ENCODE data around the gene KLHL29.

The KLHL29 gene

DNA sequence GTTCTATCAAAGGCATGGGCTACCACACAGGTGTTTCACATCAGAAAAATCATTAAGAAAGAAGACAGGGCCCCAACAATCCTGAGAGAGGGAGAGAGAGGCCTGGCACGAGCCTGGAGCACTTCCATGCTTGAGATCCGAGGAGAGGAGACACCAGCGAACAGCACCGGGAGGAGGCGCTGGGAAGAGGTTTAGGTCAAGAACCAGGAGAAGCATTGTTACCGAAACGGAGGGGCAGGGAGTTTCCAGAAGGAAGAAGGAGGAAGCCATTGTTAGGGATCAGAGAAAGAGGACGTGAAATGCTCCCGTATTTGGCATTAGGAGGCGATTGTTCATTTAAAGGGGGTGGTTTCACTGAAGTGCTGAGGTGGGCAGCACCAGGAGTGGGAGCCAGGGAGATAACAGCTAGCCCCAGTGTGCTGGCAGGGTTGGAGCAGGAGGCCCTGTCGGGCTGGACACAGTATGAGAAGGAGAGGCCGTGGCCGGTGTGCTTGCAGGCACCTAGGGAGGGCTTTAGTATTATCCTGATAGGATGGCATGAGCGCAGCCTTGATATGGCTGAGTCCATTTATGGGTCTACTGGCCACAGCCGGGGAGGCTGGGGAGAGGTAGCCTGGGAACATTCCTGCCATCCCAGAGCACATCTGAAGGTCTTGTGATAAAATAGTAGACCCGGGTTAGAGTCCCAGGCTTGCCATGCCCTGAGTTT is 244.9 kb downstream of the KLHL29 start:
- Histone ChIP-seq H3K4me3 (no peak overlapping the region), H3K9me3 (no peaks in the 10 kb centered on the region), H3K4me1 (no peaks in the 10 kb centered on the region), H3K36me3 (replicated peaks) (no peaks in the 10 kb centered on the region), H3K27me3 (ENCODE audit: low read depth) (no peaks in the 10 kb centered on the region)
- no peak for DNase-seq (ENCODE audit: low spot score in 2 of 2)
- in situ Hi-C loops (cut with MboI; ENCODE audit: low sequenced_read_pairs) = no loop called here

DNA sequence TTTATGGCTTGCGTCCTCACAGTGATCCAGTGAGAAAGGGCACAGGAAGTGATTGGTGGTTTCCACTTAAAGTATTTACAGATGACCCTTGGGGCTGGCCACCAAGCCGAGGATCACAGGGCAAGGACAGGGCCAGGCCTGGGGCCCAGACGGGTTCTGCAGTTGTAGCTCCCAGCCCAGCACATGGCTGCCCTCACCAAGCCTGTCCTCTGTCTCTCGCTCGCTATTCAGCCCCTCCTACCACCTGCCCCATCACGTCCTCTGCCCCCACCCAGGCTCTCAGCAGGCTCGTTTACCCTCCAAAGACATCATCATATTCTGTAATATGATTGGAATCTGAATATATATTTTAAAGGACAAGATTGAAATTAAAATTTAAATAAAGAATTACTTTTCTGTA is 246.0 kb downstream of the KLHL29 start:
- no peak for DNase-seq (ENCODE audit: low spot score in 2 of 2)
- Histone ChIP-seq H3K27me3 (ENCODE audit: low read depth) (no peaks in the 10 kb centered on the region), H3K9me3 (no peaks in the 10 kb centered on the region), H3K4me3 (no peak overlapping the region), H3K36me3 (replicated peaks) (no peaks in the 10 kb centered on the region), H3K4me1 (no peaks in the 10 kb centered on the region)
- in situ Hi-C loops (cut with MboI; ENCODE audit: low sequenced_read_pairs) = no loop called here

DNA sequence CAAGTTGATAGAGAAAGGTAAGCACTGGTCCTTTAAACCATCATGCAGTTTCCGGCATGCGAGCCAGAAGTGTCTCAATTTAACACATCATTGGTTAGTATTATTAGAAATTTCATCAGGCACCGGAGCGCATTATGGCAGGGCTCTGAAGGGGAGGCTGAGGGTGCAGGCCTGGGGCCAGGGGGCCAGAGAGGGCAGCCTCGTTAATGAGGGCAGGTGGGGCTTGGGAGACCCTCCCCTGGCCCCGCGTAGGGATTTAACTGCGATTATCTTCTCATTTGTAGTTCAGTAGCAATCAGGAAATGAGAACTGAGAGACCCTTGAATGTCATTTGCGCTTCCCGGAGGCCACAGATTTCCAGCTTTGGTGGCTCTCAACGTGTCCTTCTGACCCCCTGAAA is 246.4 kb downstream of the KLHL29 start:
- in situ Hi-C loops (cut with MboI; ENCODE audit: low sequenced_read_pairs) = no loop called here
- H3K4me1 ChIP-seq = no peaks in the 10 kb centered on the region
- no peaks in the 10 kb centered on the region for H3K36me3 ChIP-seq (replicated peaks)
- H3K4me3 ChIP-seq = no peak overlapping the region
- DNase-seq (ENCODE audit: low spot score in 2 of 2) = no peak
- H3K27me3 ChIP-seq (ENCODE audit: low read depth) = no peaks in the 10 kb centered on the region
- H3K9me3 ChIP-seq = no peaks in the 10 kb centered on the region

DNA sequence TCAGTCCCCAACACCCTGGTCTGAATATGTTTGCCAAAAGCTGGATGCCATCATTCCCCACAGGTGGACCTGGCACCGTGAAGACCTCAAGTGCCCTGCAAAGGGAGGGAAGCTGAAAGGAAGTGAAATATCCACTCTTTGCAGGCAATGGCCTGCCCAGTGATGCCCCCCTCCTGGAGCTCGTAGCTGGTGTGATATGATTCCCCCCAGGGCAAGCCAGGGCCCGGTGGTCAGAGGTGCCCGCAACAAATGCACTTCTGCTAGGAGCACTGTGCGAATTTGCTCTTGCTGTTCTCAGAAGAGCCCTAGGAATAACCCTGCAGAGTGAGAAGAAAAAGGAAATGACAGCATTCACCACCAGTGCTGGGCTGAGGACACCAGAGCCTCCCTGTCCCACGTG is 247.4 kb downstream of the KLHL29 start:
- no peaks in the 10 kb centered on the region for H3K4me1 ChIP-seq
- H3K4me3 ChIP-seq = no peak overlapping the region
- DNase-seq (ENCODE audit: low spot score in 2 of 2) = no peak
- no peaks in the 10 kb centered on the region for H3K9me3 ChIP-seq
- H3K36me3 ChIP-seq (replicated peaks) = no peaks in the 10 kb centered on the region
- no peaks in the 10 kb centered on the region for H3K27me3 ChIP-seq (ENCODE audit: low read depth)
- in situ Hi-C loops (cut with MboI; ENCODE audit: low sequenced_read_pairs) = no loop called here

DNA sequence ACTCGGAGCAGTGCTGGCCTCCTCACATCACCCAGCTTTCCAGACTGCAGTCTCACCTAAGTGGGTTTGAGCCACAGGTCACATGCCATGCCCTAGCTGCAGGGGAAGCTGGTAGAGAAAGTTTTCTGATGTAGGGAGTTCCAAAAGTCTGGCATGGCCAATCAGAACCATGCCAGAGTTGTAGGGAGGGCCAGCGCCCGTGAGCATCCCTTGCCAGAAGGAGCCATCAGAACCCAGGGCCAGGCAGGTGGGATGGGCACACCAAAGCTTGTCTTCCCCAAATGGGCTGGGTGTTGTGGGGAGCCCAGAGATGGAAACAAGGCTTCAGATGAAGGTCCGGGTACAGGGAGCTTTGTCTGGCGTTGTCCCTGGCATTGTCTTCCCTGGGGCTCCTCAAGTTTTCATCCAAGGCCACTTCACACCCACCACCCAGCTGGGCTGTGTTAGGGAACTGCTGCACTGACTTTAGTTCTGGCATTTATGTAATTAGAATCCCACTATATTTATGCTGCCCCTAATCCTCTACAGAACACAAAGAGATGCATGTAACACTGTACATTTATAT is 247.9 kb downstream of the KLHL29 start:
- Histone ChIP-seq H3K4me1 (no peaks in the 10 kb centered on the region), H3K9me3 (no peaks in the 10 kb centered on the region), H3K27me3 (ENCODE audit: low read depth) (no peaks in the 10 kb centered on the region), H3K4me3 (no peak overlapping the region), H3K36me3 (replicated peaks) (no peaks in the 10 kb centered on the region)
- in situ Hi-C loops (cut with MboI; ENCODE audit: low sequenced_read_pairs) = no loop called here
- no peak for DNase-seq (ENCODE audit: low spot score in 2 of 2)

DNA sequence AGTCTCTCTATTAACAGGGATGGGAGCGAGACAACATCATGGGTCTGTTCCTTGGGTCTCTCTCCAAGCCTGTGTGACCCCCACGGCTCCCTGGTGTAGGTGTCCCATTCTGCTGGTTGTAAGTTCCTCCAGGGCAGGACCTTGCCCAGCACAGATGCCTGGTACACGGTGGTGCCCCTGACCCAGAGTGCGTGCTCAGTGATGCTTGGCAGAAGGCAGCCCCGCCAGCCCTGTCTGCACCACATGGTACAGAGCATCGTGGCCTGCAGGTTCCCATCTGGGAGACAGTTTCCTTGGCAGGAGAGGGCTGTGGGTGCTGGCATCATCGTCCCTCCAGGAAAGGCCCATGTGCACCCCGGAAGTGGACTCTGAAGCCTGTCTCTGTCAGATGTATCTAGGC is 249.0 kb downstream of the KLHL29 start:
- in situ Hi-C loops (cut with MboI; ENCODE audit: low sequenced_read_pairs) = no loop called here
- no peaks in the 10 kb centered on the region for H3K4me1 ChIP-seq
- H3K27me3 ChIP-seq (ENCODE audit: low read depth) = no peaks in the 10 kb centered on the region
- H3K36me3 ChIP-seq (replicated peaks) = no peaks in the 10 kb centered on the region
- DNase-seq (ENCODE audit: low spot score in 2 of 2) = no peak
- no peak overlapping the region for H3K4me3 ChIP-seq
- H3K9me3 ChIP-seq = no peaks in the 10 kb centered on the region

DNA sequence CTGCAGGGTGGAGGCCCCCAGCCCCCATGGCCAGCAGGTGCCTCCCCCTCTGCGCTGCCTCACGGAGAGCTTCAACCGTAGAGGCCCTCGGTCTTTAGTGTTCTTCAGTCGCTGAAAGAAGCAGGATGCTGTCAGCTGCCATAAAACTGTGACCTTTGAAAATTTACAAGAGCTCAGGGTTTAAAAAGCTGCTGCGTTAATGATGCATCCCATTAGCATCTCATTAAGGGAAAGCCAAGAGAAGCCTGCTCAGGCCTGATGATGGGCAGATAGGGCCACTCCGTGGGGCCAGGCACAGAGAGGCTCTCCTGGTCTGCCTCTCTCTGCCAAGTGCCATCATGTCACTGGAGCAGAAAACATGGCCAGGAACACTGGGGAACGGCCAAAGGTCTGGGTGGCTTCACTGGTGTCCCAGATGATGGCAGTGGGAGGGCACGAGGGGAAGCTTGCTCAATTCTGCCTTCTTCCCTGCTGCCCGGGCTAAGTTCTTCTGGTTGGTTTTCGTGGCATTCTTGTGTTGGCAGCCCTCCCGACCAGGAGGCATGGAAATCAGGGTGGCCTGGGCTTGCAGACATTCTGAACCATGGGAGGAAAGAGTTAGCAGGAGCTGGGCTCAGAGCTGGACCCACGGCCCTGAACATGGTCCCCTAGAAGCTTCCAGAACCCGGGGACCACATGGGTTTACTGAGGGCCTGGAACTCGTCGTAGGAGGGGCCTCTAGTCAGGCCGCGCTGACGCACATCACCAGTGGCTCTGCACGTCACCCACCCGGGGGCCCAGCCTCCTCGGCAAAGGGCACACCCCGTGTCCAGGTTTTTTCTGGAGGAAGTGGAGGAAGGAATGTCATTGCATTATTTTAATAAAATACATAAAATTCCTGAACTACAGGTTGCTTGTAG is 250.7 kb downstream of the KLHL29 start:
- in situ Hi-C loops (cut with MboI; ENCODE audit: low sequenced_read_pairs) = no loop called here
- H3K4me3 ChIP-seq = no peak overlapping the region
- no peaks in the 10 kb centered on the region for H3K27me3 ChIP-seq (ENCODE audit: low read depth)
- H3K4me1 ChIP-seq = no peaks in the 10 kb centered on the region
- no peaks in the 10 kb centered on the region for H3K9me3 ChIP-seq
- DNase-seq (ENCODE audit: low spot score in 2 of 2) = no peak
- no peaks in the 10 kb centered on the region for H3K36me3 ChIP-seq (replicated peaks)

DNA sequence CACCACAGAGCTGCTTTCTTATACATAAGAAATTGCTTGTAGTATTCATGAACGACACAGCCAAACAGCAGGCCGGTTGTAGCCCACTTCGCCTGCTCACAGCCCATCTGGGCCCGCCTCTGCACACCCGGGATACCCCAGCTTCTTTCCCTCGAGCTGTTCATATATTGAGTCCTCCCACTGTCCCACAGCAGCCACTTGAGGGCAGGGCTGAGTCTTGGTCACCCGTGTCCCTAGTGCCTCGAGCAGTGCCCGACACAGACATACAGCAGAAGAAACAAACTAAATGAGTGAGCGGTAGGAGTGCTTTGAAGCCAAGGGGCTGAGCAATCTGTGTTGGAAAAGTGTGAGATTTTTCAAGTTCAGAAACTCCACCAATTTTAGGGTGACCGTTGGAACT is 251.4 kb downstream of the KLHL29 start:
- Histone ChIP-seq H3K4me3 (no peak overlapping the region), H3K36me3 (replicated peaks) (no peaks in the 10 kb centered on the region), H3K27me3 (ENCODE audit: low read depth) (no peaks in the 10 kb centered on the region), H3K9me3 (no peaks in the 10 kb centered on the region), H3K4me1 (no peaks in the 10 kb centered on the region)
- peak in 1 of 2 experiments; percentile 27 for DNase-seq (ENCODE audit: low spot score in 2 of 2)
- in situ Hi-C loops (cut with MboI; ENCODE audit: low sequenced_read_pairs) = no loop called here

DNA sequence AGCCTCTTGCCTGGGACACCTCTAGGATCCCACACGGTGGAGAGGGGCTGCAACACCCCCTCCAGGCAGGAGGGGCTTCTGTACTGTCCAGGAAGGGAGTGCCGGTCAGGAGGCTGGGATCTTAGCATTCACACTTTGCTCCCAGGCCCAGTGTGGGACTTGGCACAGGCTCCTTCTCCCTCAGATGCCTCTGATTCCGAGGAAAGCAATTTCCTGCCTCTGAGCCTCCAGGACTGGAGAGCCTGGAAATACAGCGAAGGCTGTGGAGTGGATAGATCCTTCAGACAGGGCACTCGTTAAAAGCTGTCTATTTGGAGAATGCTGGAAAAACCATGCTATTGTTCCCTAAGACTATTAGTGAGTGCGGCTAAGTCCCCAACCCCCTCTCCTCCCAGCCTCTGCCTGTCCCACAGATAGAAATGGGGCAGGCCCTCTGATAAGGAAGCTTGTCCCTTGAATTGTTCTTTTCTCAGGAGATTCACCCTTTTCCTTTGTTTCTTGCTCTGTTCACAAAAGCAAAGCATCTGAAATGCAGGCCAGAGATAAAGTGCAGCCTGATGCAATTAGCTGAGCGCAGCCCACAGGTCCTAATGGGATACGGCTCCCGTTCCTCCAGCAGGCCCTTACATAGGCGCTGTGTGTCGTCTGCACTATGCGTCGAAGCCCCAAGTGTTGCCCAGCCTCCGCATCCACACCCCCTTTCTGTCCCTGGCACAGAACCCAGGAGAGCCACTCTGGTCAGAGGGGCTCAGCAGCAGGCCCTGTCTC is 252.2 kb downstream of the KLHL29 start:
- DNase-seq (ENCODE audit: low spot score in 2 of 2) = peak in 1 of 2 experiments; percentile 3
- no peaks in the 10 kb centered on the region for H3K9me3 ChIP-seq
- no peaks in the 10 kb centered on the region for H3K4me1 ChIP-seq
- in situ Hi-C loops (cut with MboI; ENCODE audit: low sequenced_read_pairs) = no loop called here
- no peak overlapping the region for H3K4me3 ChIP-seq
- no peaks in the 10 kb centered on the region for H3K36me3 ChIP-seq (replicated peaks)
- H3K27me3 ChIP-seq (ENCODE audit: low read depth) = no peaks in the 10 kb centered on the region

DNA sequence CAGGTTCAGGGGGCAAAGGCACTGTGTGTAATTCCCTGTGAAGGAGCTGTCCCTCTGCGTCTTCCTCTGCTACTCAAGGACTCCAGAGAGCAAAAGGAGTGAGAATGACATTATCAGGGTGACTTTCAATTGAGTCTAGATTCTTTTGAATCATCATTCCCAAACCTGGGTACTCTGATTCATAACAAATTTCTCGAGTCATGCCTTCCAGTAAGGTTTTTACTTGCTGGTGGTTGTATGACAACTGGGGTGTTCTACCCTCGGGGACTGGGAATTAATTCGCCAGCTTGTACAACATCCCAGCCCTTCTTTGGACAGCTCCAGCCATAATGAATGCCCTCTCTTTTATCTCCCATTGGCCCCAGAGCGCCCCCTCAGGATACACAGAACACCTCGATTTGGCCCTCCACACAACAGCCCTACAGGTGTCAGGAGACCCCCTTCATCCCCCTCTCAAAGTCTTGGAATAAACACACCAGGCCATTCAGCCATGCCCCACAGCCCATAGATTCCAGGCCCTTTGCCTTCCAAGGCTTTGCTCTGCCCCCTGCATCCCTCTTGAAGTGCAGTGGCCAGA is 254.5 kb downstream of the KLHL29 start:
- in situ Hi-C loops (cut with MboI; ENCODE audit: low sequenced_read_pairs) = no loop called here
- Histone ChIP-seq H3K27me3 (ENCODE audit: low read depth) (no peaks in the 10 kb centered on the region), H3K36me3 (replicated peaks) (no peaks in the 10 kb centered on the region), H3K9me3 (no peaks in the 10 kb centered on the region), H3K4me3 (no peak overlapping the region), H3K4me1 (no peaks in the 10 kb centered on the region)
- DNase-seq (ENCODE audit: low spot score in 2 of 2) = no peak

DNA sequence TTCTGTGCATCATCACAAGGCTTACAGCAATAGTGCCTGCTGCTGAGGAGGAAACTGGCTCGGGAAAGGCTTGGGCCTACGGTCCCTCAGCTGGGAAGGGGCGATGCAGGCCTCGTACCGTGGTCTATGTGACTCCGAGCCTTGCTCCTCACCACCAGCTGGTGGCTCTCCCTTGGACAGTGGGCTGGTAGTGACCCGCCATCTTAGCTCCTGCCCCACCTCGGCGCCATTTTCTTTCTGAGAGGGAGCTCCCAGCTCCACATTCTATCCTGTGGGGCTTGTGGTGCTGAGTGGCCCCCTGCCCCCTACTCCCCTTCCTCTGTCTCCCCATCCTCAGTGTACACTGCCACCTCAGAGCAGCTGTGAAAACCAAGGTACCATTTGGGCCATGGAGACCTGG is 255.7 kb downstream of the KLHL29 start:
- no peaks in the 10 kb centered on the region for H3K27me3 ChIP-seq (ENCODE audit: low read depth)
- in situ Hi-C loops (cut with MboI; ENCODE audit: low sequenced_read_pairs) = no loop called here

DNA sequence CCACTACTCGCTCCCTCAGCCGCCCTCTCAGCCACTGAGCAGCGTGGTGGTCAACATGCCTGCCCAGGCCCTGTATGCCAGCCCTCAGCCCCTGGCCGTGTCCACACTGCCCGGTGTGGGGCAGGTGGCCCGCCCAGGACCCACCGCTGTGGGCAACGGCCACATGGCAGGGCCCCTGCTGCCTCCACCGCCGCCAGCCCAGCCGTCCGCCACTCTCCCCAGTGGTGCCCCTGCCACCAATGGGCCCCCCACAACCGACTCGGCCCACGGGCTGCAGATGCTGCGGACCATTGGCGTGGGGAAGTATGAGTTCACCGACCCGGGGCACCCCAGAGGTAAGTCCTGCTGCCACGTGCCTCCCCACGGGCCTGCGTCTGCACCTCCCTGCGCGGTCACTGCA is 257.5 kb downstream of the KLHL29 start:
- DNase-seq (ENCODE audit: low spot score in 2 of 2) = no peak
- in situ Hi-C loops (cut with MboI; ENCODE audit: low sequenced_read_pairs) = no loop called here
- Histone ChIP-seq H3K4me1 (no peaks in the 10 kb centered on the region), H3K9me3 (no peaks in the 10 kb centered on the region), H3K27me3 (ENCODE audit: low read depth) (no peaks in the 10 kb centered on the region), H3K4me3 (no peak overlapping the region), H3K36me3 (replicated peaks) (no peaks in the 10 kb centered on the region)

More for the DNA sequence above, 255.7 kb downstream of the KLHL29 start:
- no peaks in the 10 kb centered on the region for H3K4me1 ChIP-seq
- H3K4me3 ChIP-seq = no peak overlapping the region
- H3K9me3 ChIP-seq = no peaks in the 10 kb centered on the region
- DNase-seq (ENCODE audit: low spot score in 2 of 2) = no peak
- no peaks in the 10 kb centered on the region for H3K36me3 ChIP-seq (replicated peaks)

DNA sequence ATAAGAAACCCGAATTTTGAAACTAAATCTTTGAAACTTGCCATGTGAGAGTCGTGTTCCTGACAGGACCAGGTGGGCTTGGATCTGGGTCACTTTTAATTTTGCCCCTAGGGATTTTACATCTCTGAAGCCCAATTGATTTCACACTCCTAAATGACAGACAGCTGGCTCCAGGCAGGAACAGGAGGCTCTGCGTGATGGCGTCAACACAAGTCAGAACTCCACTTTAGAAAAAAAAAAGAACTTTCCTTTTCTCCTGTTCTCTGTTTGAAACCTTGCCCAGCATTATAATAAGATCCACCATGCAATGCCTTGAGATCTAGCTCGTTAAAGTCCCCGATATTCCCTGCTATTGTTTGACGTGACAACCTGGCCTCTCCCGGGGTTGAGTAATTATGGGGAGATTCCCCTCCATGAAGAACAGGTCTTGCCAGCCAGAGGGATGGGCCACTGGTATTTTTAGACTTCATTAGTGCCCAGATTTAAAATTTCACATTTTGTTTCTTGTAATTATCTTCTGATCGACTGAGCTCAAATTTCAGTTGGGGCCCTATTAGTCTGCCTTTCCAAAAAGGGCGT is 260.3 kb downstream of the KLHL29 start:
- H3K36me3 ChIP-seq (replicated peaks) = no peaks in the 10 kb centered on the region
- in situ Hi-C loops (cut with MboI; ENCODE audit: low sequenced_read_pairs) = no loop called here
- DNase-seq (ENCODE audit: low spot score in 2 of 2) = no peak

More for the DNA sequence above, 260.3 kb downstream of the KLHL29 start:
- H3K9me3 ChIP-seq = no peaks in the 10 kb centered on the region
- no peaks in the 10 kb centered on the region for H3K27me3 ChIP-seq (ENCODE audit: low read depth)
- H3K4me1 ChIP-seq = no peaks in the 10 kb centered on the region
- H3K4me3 ChIP-seq = no peak overlapping the region
